Islet precursor cell (in vitro differentiated cells): Measurements from ENCODE around the gene CFAP47.
"Not testable (repeated sequence)": the region's sequence is repeated elsewhere in the genome, so short reads cannot be mapped to it uniquely, and the experiment has no call there.

Experiments used
- DNase-seq: peaks from one replicate; pipeline ENCODE4 v3.0.0-alpha.2; 2018

CFAP47 gene

GRCh38 chrX:36234840-36235528 lies 315.4 kb downstream of the CFAP47 start:
- not testable (repeated sequence) for DNase-seq

- DNase-seq = peak; percentile 54
These were observed 321.9 kb downstream of the CFAP47 start for GRCh38 chrX:36241397-36241796.

GRCh38 chrX:36266155-36266554 lies 346.6 kb downstream of the CFAP47 start:
- DNase-seq = no peak

GRCh38 chrX:36310136-36310535 lies 390.6 kb downstream of the CFAP47 start:
- DNase-seq = no peak

GRCh38 chrX:36314303-36314702 lies 394.8 kb downstream of the CFAP47 start:
- DNase-seq = no peak

GRCh38 chrX:36334572-36334971 lies 415.0 kb downstream of the CFAP47 start:
- no peak for DNase-seq

GRCh38 chrX:36336751-36337150 lies 417.2 kb downstream of the CFAP47 start:
- no peak for DNase-seq

- no peak for DNase-seq
These were observed 424.8 kb downstream of the CFAP47 start for GRCh38 chrX:36344301-36344700.

- DNase-seq = no peak
These were observed 429.0 kb downstream of the CFAP47 start for GRCh38 chrX:36348509-36348908.

- no peak for DNase-seq
These were observed 438.3 kb downstream of the CFAP47 start for GRCh38 chrX:36357855-36358254.

GRCh38 chrX:36364262-36364661 lies 444.7 kb downstream of the CFAP47 start:
- DNase-seq = no peak

- no peak for DNase-seq
These were observed 464.0 kb downstream of the CFAP47 start for GRCh38 chrX:36383495-36383894.

- DNase-seq = no peak
These were observed 469.4 kb downstream of the CFAP47 start for GRCh38 chrX:36388901-36389300.

GRCh38 chrX:36401774-36402173 lies 482.2 kb downstream of the CFAP47 start:
- no peak for DNase-seq

- no peak for DNase-seq
These were observed 488.3 kb downstream of the CFAP47 start for GRCh38 chrX:36407836-36408235.

- DNase-seq = no peak
These were observed 494.5 kb downstream of the CFAP47 start for GRCh38 chrX:36414056-36414455.

GRCh38 chrX:36422368-36422767 lies 502.8 kb downstream of the CFAP47 start:
- no peak for DNase-seq

GRCh38 chrX:36431819-36432218 lies 512.3 kb downstream of the CFAP47 start:
- no peak for DNase-seq

- DNase-seq = no peak
These were observed 515.0 kb downstream of the CFAP47 start for GRCh38 chrX:36434522-36434921.
